ENCODE data around the gene KASH5.
"Not testable (repeated sequence)": the region's sequence is repeated elsewhere in the genome, so short reads cannot be mapped to it uniquely, and the experiment has no call there.

KASH5 gene

GRCh38 chr19:49362048-49362928 lies 25.8 kb upstream of the KASH5 start, which contains the start of gene TEAD2:
Gene TEAD2, minus strand, starts transcription at chr19:49362416. Its CDS starts 2,341 bp downstream, at chr19:49360075.
- DNase-seq (ENCODE audit: low spot score): peak; percentile 73

- peak; percentile 65 for DNase-seq (ENCODE audit: low spot score)
These were observed 25.2 kb upstream of the KASH5 start for GRCh38 chr19:49362929-49363267.

GRCh38 chr19:49363268-49364082 lies 24.6 kb upstream of the KASH5 start, which contains the start of gene DKKL1:
Gene DKKL1, plus strand, starts transcription at chr19:49363877. Its CDS starts 122 bp downstream, at chr19:49363999.
- peak; percentile 91 for DNase-seq (ENCODE audit: low spot score)

GRCh38 chr19:49364083-49364737 lies 23.8 kb upstream of the KASH5 start:
- no peak for DNase-seq (ENCODE audit: low spot score)

DNA sequence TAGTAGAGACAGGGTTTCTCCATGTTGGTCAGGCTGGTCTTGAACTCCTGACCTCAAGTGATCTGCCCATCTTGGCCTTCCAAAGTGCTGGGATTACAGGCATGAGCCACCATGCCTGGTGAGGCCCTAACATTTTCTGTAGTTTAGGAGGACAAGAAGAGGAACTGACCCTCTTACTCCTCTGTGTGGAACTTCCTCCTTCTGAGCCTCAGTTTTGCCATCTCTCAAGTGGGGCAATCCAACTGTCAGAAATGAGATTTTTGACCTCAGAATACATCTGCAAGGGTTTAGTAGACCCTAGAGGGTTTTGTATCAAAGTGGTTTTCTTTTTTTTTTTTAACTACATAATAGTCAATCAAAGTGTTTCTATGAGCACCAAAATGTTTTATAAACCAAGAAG lies 21.9 kb upstream of the KASH5 start:
- DNase-seq (ENCODE audit: low spot score): no peak

DNA sequence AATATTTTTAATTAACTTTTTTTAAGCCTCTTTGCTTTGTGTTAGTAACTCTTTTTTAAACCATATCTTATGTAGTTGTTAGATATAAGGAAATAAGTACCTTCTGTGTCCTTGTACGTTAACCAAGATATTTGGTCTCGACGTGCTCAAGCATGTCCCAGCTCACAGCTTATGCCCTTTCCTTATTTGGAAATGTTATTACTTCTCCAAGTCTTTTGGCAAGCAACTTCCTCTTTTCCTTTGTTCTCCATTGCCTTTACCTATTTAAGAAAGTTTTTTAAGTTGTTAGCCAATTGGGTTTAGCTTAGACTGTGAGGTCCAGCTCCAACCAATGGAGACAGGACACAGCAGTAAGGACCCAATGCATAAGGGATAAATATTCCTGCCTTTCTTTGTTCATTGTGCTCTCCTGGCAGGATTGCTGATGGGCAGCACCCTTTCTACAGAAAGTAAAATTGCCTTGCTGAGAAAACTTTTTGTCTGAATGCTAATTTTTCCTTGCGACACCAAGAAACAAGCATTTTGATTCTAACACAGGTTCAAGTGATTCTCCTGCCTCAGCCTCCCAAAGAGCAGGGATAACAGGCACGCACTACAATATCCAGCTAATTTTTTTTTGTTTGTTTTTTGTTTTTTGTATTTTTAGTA lies 19.2 kb upstream of the KASH5 start:
- no peak for DNase-seq (ENCODE audit: low spot score)

GRCh38 chr19:49371184-49371583 lies 16.9 kb upstream of the KASH5 start:
- no peak for DNase-seq (ENCODE audit: low spot score)

DNA sequence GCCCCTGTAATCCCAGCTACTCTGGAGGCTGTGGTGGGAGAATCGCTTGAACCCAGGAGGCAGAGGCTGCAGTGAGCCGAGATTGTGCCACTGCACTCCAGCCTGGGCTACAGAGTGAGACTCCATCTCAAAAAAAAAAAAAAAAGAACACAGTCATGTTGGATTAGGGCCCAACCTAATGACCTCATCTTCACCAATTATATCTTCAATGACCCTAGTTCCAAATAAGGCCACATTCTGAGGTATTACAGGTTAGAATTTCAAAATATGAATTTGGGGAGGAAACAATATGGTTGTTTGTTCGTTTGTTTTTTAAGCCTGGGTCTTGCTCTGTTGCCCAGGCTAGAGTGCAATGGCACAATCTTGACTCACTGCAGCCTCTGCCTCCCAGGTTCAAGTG lies 14.9 kb upstream of the KASH5 start:
- not testable (repeated sequence) for DNase-seq (ENCODE audit: low spot score)

DNA sequence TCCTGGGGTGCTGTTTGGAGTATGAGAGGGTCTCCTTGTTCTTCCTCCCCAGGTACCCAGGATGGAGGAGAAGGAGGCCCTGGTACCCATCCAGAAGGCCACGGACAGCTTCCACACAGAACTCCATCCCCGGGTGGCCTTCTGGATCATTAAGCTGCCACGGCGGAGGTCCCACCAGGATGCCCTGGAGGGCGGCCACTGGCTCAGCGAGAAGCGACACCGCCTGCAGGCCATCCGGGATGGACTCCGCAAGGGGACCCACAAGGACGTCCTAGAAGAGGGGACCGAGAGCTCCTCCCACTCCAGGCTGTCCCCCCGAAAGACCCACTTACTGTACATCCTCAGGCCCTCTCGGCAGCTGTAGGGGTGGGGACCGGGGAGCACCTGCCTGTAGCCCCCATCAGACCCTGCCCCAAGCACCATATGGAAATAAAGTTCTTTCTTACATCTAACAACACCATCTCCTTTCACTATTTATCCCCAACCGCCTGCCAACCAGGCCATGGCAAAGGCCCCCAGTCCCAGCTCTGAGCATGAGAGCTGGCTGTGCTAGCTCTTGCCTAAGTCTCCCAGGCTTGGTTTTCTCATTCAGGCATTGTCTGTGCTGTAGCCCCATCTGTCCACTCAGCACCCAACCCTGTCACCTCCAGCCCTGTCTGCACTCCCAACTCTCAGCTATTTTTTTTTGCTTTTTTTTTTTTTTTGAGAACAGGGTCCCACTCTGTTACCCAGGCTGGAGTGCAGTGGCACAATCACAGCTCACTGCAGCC lies 13.2 kb upstream of the KASH5 start:
- no peak for DNase-seq (ENCODE audit: low spot score)

GRCh38 chr19:49378512-49378911 lies 9.5 kb upstream of the KASH5 start:
- DNase-seq (ENCODE audit: low spot score): no peak

DNA sequence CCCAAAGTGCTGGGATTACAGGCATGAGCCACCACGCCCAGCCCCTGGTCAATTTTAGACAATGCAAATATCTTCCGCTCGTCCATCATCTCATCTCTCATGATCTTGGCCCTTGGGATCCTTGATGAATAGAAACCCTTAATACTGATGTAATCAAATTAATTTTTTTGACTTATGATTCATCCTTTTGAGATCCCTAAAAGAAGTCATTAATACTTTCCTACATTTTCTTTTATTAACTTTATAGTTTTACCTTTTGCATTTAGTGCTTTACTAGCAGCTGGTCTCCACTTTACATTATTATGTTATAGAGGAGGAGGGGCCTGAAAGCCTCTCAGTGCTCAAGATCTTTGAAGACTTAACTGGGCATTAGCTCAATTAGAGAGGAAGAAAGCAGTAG lies 7.7 kb upstream of the KASH5 start:
- DNase-seq (ENCODE audit: low spot score): no peak

GRCh38 chr19:49382639-49383038 lies 5.4 kb upstream of the KASH5 start:
- no peak for DNase-seq (ENCODE audit: low spot score)

- no peak for DNase-seq (ENCODE audit: low spot score)
These were observed 4.5 kb upstream of the KASH5 start for GRCh38 chr19:49383599-49383998.

- DNase-seq (ENCODE audit: low spot score): no peak
These were observed 1.4 kb downstream of the KASH5 start for GRCh38 chr19:49389406-49389805.

GRCh38 chr19:49390131-49390928 lies 2.3 kb downstream of the KASH5 start:
- no peak for DNase-seq (ENCODE audit: low spot score)

DNA sequence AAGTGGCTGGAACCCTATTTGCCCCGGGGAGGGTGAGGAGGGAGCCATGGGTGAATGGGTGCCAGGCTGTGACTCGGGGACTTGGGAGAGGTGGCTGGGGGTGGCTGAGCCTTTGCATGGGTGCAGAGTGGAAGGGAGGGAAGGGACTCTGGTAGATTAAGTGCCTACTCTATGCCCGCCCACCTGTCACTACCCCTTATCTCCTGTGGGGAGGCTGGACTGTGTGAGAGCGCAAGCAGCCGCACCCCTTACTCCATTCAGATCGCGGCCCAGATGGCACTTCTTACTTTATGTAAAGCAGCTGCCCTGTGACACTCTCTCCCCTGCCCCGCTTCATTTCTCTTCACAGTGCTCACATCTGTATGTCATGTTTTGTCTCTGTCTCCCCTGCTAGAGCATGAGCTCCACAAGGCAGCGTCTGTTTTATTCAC lies 2.9 kb downstream of the KASH5 start:
- no peak for DNase-seq (ENCODE audit: low spot score)

GRCh38 chr19:49391581-49392399 lies 3.7 kb downstream of the KASH5 start:
- DNase-seq (ENCODE audit: low spot score): peak; percentile 89

DNA sequence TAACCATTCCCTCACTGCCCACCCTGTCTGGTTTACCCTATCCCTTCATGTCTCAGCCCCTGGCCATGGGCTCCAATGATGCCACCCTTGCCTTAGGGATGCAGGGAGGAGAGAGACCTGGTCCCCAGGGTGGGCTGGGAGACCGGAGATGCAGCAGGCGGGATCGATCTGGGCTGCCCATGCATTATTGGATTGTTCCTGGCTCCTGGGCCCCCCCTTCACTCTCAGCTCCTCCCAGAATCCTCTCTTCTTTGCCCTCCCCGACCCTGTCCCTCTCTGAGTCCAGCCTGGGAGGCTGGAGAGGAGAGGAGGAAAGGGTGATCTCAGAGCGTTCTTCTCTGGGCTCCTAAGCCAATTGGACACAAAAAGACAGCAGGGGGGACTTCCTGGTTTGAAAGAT lies 5.8 kb downstream of the KASH5 start:
- DNase-seq (ENCODE audit: low spot score): peak; percentile 18

Data from D341Med (cell line).